GF-D8 (cell line): ENCODE results near the gene DMRT1.

Experiments used
- DNase-seq: peaks from one replicate; lab custom pipeline; 2025; lab: John Stamatoyannopoulos, UW

Gene DMRT1

DNA sequence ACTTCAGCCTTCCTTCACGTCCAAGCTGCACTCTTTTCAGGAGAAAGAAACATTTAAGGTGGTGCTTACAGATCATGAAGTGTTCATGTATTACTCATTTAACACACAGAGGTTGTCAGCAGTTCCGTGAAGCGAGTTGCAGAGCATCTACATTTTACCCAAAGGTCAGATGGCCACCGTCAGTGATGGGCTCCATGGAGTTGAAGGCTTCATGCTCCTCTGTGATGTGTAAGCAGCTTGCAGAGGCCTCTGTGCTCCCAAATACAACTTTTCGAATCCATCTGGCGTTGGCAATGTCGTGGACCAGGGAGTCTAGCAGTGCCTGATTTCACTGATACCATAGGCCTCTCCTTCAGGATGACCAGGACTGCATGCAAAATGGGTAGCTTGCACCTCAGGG lies 81.2 kb downstream of the DMRT1 start:
- DNase-seq: no peak

DNA sequence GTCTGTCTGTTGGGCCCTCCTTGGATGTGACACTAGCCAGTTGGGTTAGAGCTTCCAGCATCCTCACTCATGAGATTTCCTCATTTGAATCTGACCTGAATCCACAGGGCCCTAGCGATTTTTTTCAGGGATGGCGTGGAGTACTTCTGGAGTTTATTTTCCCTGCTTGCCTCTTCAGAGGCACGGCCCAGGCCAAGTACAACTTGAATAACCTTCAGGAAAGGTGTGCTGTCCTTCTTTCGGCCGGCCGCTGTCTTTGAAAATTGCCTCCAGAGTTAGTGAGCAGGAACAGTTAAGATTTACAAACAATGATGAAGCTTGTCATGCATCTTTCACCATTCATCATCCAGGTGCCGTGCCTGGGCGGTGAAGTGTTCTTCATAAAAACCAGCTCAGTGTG lies 85.5 kb downstream of the DMRT1 start:
- no peak for DNase-seq

DNA sequence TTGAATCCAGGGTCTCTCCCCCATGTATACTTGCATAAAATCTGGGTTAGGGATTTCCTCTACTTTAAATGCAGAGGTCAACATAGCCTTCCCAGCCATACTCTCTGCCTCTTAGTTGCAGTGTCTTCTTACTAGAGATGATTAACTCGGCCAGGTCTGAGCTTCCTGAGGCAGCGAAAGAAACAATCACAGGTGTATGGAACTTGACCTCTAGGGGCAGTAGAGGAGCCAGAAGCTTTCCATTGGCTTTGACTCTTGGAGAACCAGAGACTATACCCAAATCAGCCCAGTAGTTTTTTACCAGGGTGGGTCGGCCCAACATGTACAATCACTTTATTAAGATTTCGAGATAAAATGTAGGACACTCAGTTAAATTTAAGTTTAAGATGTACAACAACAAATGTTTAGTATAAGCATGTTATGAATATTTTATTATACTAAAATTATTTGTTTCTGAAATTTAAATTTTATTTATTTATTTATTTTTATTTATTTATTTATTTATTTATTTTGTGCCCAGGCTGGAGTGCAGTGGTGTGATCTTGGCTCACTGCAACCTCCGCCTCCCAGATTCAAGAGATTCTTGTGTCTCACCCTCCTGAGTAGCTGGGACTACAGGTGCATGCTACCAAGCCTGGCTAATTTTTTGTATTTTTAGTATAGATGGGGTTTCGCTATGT lies 87.0 kb downstream of the DMRT1 start:
- no peak for DNase-seq

DNA sequence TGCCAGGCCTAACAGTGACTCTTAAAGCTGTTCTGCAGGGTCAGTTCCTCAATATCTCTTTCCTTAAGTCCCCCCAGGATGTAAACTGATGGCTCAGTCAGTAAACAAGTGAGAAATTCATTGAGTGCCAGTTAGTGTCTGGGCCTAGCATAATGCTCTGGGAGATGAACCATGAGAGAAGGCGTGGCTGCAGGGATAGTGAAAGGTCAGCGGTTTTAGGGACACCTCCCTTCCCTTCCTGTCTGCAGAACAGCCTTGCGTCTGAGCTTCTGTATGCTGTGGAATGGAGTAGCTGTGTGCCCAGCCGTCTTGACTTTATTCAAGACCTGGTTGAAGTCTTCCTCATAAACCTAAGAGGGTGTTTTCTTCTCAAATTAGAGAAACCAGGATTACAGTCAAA lies 88.2 kb downstream of the DMRT1 start:
- DNase-seq: no peak

DNA sequence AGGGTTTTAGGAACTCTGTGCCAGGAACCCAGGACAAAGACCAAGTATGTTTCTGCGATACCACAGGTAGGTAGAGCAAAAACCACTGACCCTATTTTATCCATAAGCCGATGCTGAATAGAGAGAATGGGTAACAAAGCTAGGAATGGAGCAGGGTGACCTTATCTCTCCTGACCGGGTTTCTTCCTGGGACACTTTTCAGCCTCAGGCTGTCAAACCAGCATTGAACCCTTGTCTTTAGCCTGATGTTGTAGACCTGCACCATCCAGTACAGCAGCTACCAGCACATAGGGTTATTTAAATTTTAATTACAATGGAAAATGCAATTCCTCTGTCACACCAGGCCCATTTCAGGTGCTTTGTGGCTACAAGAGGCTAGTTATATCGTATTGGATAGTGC lies 91.9 kb downstream of the DMRT1 start:
- DNase-seq: no peak

DNA sequence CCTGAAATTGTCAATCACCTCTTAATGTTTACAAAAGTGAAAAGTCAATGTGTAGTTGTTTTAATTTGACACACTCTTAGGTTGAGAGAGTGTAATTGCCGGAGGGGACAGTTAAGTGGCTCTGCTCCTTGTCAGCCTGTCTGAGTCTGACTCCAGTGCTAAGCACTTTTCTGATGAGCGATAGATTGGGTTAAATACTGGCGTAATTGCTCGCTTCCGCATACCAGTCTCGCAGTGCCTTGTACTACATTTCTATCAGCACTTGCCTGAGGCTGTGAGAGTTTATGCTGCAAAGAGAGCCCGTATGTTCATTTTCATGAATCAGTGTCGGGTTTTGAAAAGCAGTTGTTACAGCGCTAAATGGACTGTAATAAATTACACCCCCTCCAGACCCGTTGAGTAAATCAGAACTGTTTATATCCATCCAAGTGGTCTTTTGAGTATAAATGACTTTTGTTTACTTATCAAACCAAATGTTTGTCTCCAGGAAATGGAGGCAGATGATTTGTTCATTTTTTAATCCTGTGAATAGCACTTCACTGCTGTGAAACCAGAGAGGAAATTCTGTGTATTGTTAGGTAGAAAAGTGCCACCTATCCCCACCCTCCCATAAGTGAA lies 94.0 kb downstream of the DMRT1 start:
- no peak for DNase-seq

DNA sequence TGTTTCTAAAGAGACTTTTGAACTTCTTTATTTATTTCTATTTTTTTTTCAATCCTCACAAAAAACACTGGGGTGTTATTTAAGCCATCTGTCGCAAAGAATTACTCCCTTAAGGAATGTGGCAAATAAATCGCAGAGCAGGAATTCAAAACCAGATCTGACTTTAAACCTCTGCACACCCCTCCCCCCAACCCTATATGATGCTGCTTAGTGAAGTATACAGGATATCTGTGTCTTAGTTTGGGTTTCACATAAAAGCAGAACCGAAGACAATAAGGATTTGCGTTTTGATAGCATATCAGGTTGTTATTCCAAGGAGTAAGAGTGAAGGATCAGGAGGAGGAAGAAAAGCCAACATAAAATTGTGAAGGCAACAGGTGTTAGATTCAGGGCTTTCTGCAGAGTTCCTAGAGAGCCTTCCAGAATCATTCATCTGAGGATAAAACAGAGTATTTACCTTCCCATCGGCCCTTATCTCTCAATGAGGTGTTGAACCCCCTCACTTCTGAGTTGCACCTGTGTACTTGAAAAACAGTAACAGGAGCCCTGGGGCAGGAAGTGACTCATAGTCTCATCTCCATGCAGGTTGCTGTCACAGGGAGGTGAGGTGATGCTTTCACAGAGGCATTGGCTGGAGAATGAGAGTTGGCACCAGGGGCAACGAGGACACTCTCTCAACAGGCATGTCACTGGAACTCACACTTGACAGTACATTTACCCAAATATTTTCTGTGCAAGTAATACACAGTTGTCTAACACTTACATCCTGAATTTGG lies 101.5 kb downstream of the DMRT1 start:
- DNase-seq: no peak

DNA sequence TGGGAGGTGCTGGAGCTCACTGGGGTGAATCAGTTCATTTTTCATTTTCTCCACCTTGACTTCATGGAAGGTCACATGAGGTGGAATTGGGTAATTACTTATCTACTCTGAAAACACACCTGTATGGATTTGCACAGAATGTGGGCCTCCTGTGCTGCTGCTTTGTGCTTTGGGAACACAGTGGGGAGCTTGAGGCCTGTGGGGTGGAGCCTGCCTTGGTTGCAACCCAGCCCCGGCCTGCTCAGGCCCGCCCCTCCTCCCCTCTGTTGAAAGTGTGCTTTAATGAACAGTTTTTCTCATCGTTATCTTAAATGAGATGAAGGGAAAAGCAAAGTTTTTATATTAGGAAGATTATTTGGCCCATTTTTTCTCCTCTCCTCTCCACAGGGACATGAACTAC lies 106.5 kb downstream of the DMRT1 start:
- DNase-seq: no peak

DNA sequence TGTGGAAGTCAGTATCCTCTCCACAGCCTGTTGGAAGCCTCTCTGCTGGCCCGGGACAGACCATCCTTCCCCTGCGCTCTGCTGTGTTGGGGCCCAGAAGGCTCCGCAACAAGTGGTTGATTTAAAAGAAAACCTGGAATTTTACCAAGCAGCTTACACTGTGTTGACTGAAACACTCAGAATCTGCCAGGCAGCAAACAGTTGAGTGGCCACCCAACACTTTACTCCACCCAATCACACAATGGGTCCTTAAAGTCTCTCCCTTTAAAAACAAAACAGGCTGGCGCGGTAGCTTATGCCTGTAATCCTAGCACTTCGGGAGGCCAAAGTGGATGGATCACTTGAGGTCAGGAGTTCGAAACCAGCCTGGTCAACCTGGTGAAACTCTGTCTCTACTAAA lies 107.0 kb downstream of the DMRT1 start:
- DNase-seq: no peak

DNA sequence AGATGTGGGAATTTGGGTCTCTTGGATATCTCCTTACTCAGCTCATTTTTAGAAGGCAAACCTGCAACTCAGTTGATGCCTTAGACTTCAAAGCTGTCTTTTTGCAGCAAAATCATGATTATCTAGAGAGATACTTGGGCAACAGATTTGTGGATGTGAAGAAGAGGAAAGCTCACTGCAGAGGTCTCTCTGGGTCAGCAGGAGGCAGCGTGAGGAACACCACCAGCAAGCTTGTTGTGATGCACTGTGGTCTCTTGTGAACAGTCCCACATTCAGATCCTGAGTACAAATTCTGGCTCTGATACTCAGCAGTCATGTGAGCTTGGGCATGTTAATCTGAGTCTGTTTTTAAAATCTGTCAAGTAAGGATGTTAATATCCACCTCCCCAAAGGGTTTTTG lies 108.6 kb downstream of the DMRT1 start:
- no peak for DNase-seq

DNA sequence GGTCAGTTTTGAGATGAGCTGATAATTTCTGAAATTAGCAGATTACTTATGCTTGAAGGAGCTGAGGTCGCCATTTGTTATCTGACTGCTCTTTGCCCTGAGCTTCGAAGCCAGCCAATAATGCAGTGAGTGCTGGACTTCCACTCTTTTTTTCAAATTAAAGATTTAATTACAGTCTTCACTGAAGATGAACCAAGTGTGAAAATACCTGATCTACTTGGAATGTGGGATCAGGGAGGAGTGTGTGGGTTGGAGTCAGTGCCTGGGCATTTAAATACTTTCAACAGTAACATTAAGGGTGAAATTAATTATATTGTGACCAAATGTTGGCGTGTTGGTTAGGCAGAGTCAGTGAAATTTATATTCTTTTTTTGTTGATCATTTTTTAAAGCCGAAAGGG lies 111.0 kb downstream of the DMRT1 start:
- DNase-seq: no peak

DNA sequence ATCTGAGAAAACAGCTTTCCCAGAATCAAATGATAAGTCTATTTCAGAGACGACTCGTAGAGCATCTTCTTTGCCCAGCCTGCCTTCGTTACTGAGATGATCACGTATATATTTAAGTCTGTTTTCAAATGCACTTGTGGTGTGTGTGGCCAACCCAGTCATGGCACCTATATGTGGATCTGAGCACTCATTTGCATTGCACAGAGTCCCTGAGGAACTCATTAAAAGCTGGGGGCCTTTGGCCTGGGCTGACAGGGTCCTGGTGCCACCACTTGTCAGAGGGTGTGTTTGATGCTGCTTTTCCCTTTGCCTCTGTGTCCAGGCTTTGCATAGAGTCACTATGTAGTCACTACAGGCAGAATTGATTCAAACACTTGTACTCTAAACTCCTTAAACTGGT lies 117.6 kb downstream of the DMRT1 start:
- DNase-seq: no peak

DNA sequence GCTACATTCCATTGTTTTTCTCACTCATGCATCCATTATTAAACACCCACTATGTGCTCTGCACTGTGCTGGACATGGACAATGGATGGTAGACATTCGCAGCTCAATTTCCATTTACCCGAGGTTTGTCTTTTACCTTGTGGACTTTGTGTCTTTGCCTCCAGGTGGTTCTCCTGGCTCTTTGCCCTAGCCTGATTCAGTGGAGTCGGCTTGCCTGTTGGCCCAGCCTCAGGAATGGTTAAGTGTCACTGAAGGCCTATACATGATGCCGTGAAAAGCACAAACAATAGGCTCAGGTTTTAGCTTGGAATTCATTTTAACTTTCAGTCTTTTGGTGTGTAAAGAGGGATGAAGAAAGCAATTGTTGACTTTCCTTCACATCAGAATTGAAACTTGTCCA lies 118.4 kb downstream of the DMRT1 start:
- no peak for DNase-seq

DNA sequence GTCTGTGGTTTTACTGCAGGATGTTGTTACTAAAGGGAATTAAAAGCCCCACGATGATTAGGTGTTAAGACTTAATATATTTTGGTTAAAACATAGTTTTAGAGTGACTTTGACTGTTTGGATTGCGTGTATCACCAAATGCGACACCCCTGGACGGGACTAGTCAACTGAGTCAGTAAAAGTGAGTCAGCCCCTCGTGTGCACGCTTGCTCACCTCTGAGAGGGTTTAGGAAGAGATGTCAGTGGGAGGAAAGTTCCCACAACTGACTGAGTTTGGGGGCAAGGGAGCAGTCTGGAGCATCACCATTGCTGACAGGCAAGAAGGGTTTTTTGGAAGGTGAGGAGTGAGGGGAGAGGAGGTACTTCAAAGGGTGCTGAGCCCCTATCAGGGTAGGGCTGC lies 120.5 kb downstream of the DMRT1 start:
- DNase-seq: no peak

DNA sequence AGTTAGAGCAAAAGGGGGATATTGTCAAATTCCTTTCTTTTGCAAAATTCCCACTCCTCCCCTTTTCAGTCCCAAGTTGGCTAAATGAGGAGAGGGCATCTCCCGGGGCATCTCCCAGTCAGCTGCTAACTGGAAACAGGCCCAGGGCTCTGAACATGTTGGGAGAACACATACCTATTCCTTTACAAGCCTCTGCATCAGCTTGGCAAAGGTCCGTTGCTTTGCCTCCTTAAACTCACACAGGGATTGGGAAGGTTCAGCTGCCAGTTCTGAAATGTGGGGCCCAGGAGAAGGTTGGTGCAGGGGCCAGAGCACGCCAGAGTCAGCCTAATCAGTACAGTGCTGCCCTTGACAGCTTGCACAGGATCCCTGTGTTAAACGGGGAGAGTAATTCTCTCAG lies 124.0 kb downstream of the DMRT1 start:
- DNase-seq: no peak

DNA sequence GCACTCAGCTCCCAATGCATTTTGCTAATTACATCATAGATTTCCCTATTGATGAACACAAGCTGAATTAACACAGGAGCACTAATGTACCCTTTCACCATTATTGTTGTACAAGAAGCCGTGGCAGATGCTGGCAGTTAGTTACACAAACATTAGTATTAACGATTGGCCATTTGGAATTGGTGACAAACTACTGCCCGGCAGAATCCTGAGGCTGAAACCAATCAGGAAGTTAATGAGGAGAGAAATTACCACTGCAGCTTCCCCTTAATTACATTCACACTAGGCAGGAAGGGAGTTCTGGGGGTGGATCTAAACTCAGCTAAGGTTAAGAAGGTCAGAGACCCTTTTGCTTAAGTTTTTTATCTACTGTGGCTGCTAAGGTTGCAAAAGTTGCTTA lies 125.4 kb downstream of the DMRT1 start:
- DNase-seq: no peak

DNA sequence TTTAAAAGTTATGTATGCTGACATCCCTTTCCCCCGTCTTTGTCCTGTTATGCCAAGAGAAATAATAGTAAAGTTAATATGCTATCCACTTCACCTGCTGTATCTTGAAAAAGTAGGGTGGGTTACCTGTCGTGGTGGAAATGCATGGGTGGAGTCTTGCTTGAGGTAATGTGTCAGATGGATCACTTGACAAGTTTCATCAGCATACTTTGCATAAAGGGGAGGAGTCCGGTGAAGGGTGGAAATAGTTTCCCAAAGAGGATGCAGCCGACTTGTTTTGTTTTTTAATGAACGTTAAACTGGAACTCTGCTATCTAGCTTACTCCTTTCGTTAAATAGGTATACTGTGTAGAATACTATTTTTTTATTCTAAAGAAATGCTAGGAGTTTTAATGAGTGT lies 125.9 kb downstream of the DMRT1 start:
- DNase-seq: no peak

DNA sequence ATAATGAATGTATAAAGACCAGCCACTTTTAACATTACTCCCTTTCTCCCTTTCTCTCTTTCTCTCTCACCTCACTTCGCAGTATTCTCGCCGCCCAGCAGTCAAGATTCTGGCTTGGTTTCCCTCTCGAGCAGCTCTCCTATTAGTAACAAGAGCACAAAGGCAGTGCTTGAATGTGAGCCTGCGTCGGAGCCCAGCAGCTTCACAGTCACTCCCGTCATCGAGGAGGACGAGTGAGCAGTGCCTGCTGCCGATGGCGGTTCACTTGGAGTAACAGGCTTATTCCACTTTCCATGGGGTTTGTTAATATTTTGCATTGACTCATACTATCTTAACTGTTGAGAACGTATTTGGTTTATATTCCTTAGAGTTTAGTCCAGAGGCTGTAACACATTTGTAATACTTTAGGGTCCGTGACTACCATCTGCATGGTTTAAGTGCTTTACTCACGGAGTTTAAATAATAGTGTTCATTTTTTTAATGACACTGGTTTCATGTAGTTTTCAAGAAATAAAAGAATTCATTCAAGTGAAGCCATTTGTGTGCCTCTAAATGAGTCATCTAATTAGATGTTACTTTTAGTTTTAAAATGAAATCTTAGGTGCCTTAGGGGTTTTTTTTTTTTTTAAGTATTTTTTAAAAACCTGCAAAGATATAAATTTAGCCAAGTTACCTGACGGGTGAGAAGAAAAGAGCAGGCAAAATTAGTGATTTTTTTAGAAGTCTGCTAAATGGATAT lies 126.6 kb downstream of the DMRT1 start:
- no peak for DNase-seq

DNA sequence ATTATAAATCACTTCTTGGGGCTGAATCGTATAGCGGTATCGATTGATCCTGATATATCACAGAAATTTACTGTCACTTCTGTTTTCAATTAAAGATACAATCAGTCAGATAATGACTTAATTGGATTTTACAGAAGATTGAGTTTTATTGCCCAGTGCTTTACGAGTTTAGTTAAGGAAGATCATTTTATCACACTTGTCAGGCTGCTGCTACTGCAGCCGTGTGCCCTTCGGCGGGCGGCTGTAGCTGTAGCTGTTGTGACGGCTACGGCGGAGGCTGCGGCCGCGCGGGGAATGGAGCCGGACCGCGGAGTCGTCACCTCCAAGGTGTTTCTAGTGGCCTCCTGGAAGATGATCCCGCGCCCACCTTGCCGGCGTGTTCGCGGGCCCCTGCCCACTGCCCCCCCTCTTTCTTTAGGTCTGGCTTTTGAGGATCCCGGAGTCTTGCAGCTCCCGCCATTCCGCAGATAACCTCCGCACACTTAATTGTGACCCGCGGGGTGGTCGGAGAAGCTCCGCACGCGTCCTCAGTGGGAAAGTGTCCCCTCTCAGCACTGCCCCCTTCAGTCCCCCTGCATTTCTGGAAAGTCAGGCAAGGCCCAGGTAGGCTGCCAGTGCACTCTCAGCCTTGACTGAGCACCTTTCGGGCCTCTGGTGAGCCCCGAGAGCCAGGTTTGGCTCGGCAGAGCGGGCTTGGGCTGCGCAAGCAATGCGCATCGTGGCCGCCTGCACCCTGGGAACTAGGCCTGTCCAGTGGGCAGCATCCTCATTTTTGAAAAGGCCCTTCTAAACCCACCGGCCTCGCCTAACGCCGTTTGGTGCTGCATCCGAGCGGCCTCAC lies 128.0 kb downstream of the DMRT1 start:
- no peak for DNase-seq

DNA sequence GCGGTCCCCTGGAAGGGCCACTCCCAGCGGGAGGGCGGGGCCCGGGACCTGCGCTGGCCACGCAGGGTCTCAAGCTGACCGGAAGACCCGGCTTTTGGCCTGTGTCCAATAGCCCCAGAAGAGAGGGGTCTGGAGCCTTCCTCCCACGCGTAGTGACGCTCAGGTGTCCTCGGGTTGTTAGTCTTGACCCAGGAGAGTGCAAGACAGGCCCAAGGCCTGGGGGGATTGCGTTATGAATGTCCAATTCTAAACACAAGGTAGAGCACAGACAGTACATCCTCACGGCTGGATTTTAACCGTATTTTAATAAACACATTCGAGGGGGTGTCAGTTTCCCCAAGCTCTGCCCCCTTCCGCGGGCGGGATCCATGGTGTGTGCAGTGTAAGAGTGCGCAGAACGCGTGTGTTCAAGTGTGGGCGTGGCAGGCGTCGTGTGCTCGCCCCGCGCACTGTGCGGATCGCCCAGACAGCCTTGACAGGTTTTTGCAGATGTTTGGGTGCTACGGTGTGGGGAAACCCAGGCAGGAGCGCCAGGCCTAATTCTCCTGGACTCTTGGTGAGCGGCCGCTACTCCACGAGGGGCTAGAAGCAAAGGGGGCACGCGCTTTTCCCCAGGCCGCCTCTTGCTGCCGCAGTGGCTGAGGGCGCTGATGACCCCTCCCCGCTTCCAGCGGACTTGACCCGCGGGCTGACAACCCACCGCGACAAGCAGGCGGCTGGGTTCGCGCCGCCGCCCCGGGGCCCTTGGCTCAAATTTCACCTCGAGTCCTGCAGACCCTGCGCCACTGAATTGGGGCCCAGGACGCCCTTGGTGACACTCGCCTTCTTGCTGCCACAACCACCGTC lies 128.9 kb downstream of the DMRT1 start:
- no peak for DNase-seq
